K562 (cell line): ENCODE data around the gene TRAF3. TPM values are rescaled to one million over a fixed set of nuclear protein-coding genes. Genes with fewer than 3 reads are reported as not detected.

Experiments
- ATAC-seq: fragments of 200-7000 bp; cut with Tn5 transposase; 3 replicates; pipeline ENCODE4 v1.9.1; 2020; ENCODE audit warnings: moderate library complexity
- BruUV-seq: library from RNA; stranded (reverse); fragments of 400-500 nt; replicated peaks from 2 replicates; lab custom pipeline; 2021; lab: Mats Ljungman, UMichigan
- CTCF ChIA-PET: fragments of 300-600 bp; formaldehyde crosslinking; extraction: SDS; loops from one replicate; lab custom pipeline; 2021; ENCODE audit warnings: low intra/inter-chr PET ratio; lab: Yijun Ruan, JAX
- POLR2A ChIA-PET: fragments of 300-600, 350-650 bp; sonication (Branson Sonifier 250); formaldehyde crosslinking; extraction: SDS; loops from one replicate; lab custom pipeline; 2021; ENCODE audit warnings: antibody characterized with exemption, inconsistent platforms; lab: Yijun Ruan, JAX
- DNase-seq, 4 experiments: peaks; one replicate each; pipeline versions ENCODE4 v3.0.0 to v3.0.0-alpha.2; 2011 to 2018; ENCODE audit warnings: low spot score in 3 of 4, mixed read lengths in 3 of 4; ENCODE audit errors: extremely low read depth in 1 of 4
- FAIRE-seq: peaks from 2 replicates; lab custom pipeline; 2011; peaks lifted over from hg19 to GRCh38; lab: Jason Lieb, UNC
- H2AFZ ChIP-seq: 2 replicates; pipeline ENCODE4 v1.6.0; 2011; ENCODE audit warnings: low read depth, low read length, control low read depth, inconsistent platforms
- H3K27ac ChIP-seq: fragments of 200-600 bp; 3 replicates; pipeline ENCODE4 v1.8.0; 2011; ENCODE audit warnings: low read depth, mild to moderate bottlenecking, control low read depth, inconsistent platforms, low read length, moderate library complexity, mixed read lengths; ENCODE audit errors: extremely low read depth
- H3K27me3 ChIP-seq, 2 experiments: fragments of 300-600 bp in 1 of 2; 2 replicates in 1 of 2; 3 replicates in 1 of 2; pipeline versions ENCODE4 v1.6.0 to v1.8.0; 2011; ENCODE audit warnings: inconsistent platforms in 2 of 2, low read length in 2 of 2, mild to moderate bottlenecking in 1 of 2, mixed read lengths in 1 of 2, moderate library complexity in 1 of 2; ENCODE audit not compliant: control insufficient read depth in 2 of 2, insufficient read depth in 2 of 2
- H3K36me3 ChIP-seq: fragments of 300-600 bp; 3 replicates; pipeline ENCODE4 v1.8.0; 2011; ENCODE audit warnings: mild to moderate bottlenecking, low read length, inconsistent platforms; ENCODE audit not compliant: control insufficient read depth, insufficient read depth
- H3K4me1 ChIP-seq, 2 experiments: fragments of 200-600 bp in 1 of 2; replicated peaks in 1 of 2; 2 replicates in 1 of 2; 3 replicates in 1 of 2; pipeline versions ENCODE4 v1.5.1 to v1.8.0; 2011; ENCODE audit warnings: inconsistent platforms in 2 of 2, low read length in 2 of 2, mild to moderate bottlenecking in 1 of 2, mixed read lengths in 1 of 2, moderate library complexity in 1 of 2; ENCODE audit not compliant: control insufficient read depth in 2 of 2, insufficient read depth in 2 of 2
- H3K4me2 ChIP-seq: 2 replicates; pipeline ENCODE4 v1.6.1; 2011; ENCODE audit warnings: low read length, control low read depth, inconsistent platforms, mixed read lengths; ENCODE audit not compliant: insufficient read depth
- H3K4me3 ChIP-seq: fragments of 200-600 bp; sonication (generic), shearing (Covaris generic); 2 replicates; pipeline ENCODE4 v1.5.1; 2016; ENCODE audit warnings: control low read depth, inconsistent platforms
- H3K79me2 ChIP-seq: fragments of 200-600 bp; 3 replicates; pipeline ENCODE4 v1.8.0; 2011; ENCODE audit warnings: low read length, inconsistent platforms; ENCODE audit not compliant: control insufficient read depth, insufficient read depth
- H3K9ac ChIP-seq, 2 experiments: 2 replicates each; pipeline versions ENCODE4 v1.6.0 to v1.6.1; 2011; ENCODE audit warnings: low read depth in 2 of 2, low read length in 2 of 2, control low read depth in 1 of 2, inconsistent platforms in 1 of 2, mild to moderate bottlenecking in 1 of 2, mixed read lengths in 1 of 2; ENCODE audit not compliant: insufficient read depth in 1 of 2
- H3K9me1 ChIP-seq: one replicate; pipeline ENCODE4 v1.6.0; 2011; ENCODE audit warnings: inconsistent platforms, mild to moderate bottlenecking, low read length, moderate library complexity; ENCODE audit not compliant: control insufficient read depth, insufficient read depth
- H3K9me3 ChIP-seq: replicated peaks from 2 replicates; pipeline ENCODE4 v1.5.1; 2011; ENCODE audit warnings: low read depth, low read length, inconsistent platforms; ENCODE audit not compliant: control insufficient read depth, insufficient read depth
- H4K20me1 ChIP-seq: replicated peaks from 2 replicates; pipeline ENCODE4 v1.6.1; 2011; ENCODE audit warnings: low read length, inconsistent platforms, mixed read lengths; ENCODE audit not compliant: control insufficient read depth, insufficient read depth
- CBX1 ChIP-seq: sonication (generic); IDR thresholded peaks from 2 replicates; pipeline ENCODE4 v1.6.1; 2016; ENCODE audit warnings: antibody characterized with exemption, low read depth, mild to moderate bottlenecking
- CCAR2 ChIP-seq: fragments of 200-400 bp; formaldehyde crosslinking; IDR thresholded peaks from 2 replicates; pipeline ENCODE4 v1.6.1; 2017; ENCODE audit warnings: mild to moderate bottlenecking, low read depth, low read length
- CHAMP1 ChIP-seq: fragments of 450-650 bp; IDR thresholded peaks from 2 replicates; pipeline ENCODE4 v1.6.1; 2016; ENCODE audit warnings: mild to moderate bottlenecking
- FOS ChIP-seq: IDR thresholded peaks from 3 replicates; pipeline ENCODE4 v1.6.1; 2011; ENCODE audit not compliant: insufficient read length; ENCODE audit errors: extremely low read depth
- FOXP4 ChIP-seq: sonication (generic); formaldehyde crosslinking; IDR thresholded peaks from 2 replicates; pipeline ENCODE4 v1.8.0; 2022; ENCODE audit warnings: mild to moderate bottlenecking, missing genetic modification reagents, borderline replicate concordance
- GABPA ChIP-seq: fragments of 200-800 bp; sonication (Bioruptor generic); conservative IDR thresholded peaks from 2 replicates; pipeline ENCODE4 v1.6.1; 2016; ENCODE audit warnings: low read depth, missing genetic modification characterization, missing compliant biosample characterization
- GATAD2A ChIP-seq: fragments of 450-650 bp; IDR thresholded peaks from 2 replicates; pipeline ENCODE4 v1.6.1; 2017
- PCBP1 ChIP-seq: fragments of 200-400 bp; formaldehyde crosslinking; IDR thresholded peaks from 2 replicates; pipeline ENCODE4 v1.6.1; 2018; ENCODE audit warnings: mild to moderate bottlenecking, low read depth, low read length; ENCODE audit not compliant: poor library complexity, severe bottlenecking
- POU5F1 ChIP-seq: fragments of 150-350 bp; IDR thresholded peaks from 2 replicates; pipeline ENCODE4 v1.6.1; 2014; ENCODE audit warnings: borderline replicate concordance, low read length, low read depth, mild to moderate bottlenecking; ENCODE audit not compliant: partially characterized antibody
- RFX1 ChIP-seq: fragments of 450-650 bp; IDR thresholded peaks from 2 replicates; pipeline ENCODE4 v1.6.1; 2016; ENCODE audit warnings: mild to moderate bottlenecking, moderate library complexity
- ZNF263 ChIP-seq: sonication (generic); formaldehyde crosslinking; IDR thresholded peaks from 2 replicates; pipeline ENCODE4 v1.8.0; 2022; ENCODE audit warnings: mild to moderate bottlenecking, missing genetic modification reagents, borderline replicate concordance
- ZNF518B ChIP-seq: fragments of 250-450 bp; sonication (Bioruptor Pico); IDR thresholded peaks from 2 replicates; pipeline ENCODE4 v1.5.0; 2021; ENCODE audit warnings: mild to moderate bottlenecking, moderate library complexity
- WGBS: fragments of 100-300 bp; shearing (Covaris generic); methylation state at CpG from one replicate; pipeline ENCODE4 v1.1.6; 2016; ENCODE audit warnings: low coverage, mixed read lengths; ENCODE audit not compliant: insufficient coverage; ENCODE audit errors: missing lambda C conversion rate; 5-methylcytosine and 5-hydroxymethylcytosine counted together
- in situ Hi-C: fragments of 300-500 bp; cut with MboI; formaldehyde crosslinking; loops from 4 replicates; pipeline ENCODE4 v1.15.0; 2018; ENCODE audit warnings: inconsistent platforms, mixed read lengths
- intact Hi-C: fragments of 100-400 bp; cut with micrococcal nuclease; formaldehyde crosslinking; loops from 2 replicates; pipeline ENCODE4 v1.14.2; 2022
- polyA plus RNA-seq, 8 experiments: library from polyadenylated mRNA; depleted of rRNA in 4 of 8; stranded (reverse) in 5 of 8; unstranded in 3 of 8; fragments of >200 nt; fragmentation: Nextera tagmentation in 2 of 8; fragmentation: Illumina TruSeq in 1 of 8; extraction: Ambion mirVana in 2 of 8; extraction: Trizol in 1 of 8; gene quantifications; 2 replicates each; pipeline versions ENCODE4 v1.2.1 to v1.2.3, GENCODE V29; 2011 to 2014; ENCODE audit warnings: inconsistent platforms in 1 of 8, missing spikeins in 1 of 8
- total RNA-seq, 7 experiments: library from RNA; depleted of rRNA in 6 of 7; stranded (reverse); fragments of >200 nt in 6 of 7; fragmentation: Illumina TruSeq in 2 of 7; extraction: Trizol in 2 of 7; gene quantifications; 2 replicates each; pipeline versions ENCODE4 v1.2.1 to v1.2.3, GENCODE V29; 2011 to 2021; ENCODE audit warnings: low replicate concordance in 1 of 7

TRAF3 gene
- total and polyA plus RNA-seq, 9 of the 15 experiments (the other 6 are each of a cell fraction or from before 2014, with no cell fraction given), result 0.52 to 21.3 (median 9.9) TPM

- ATAC-seq, result no peak
- Histone ChIP-seq H3K9ac (no peak overlapping the region), H4K20me1 (no peaks in the 10 kb centered on the region), H3K4me2 (no peak overlapping the region), H3K27ac (no peak overlapping the region), H3K4me3 (no peak overlapping the region), H3K9me1 (no peaks in the 10 kb centered on the region), H3K27me3 (no peaks in the 10 kb centered on the region), H3K4me1 (no peaks in the 10 kb centered on the region; a peak in 1 of 5 replicates), H2AFZ (no peak overlapping the region), H3K79me2 (no peaks in the 10 kb centered on the region), H3K36me3 (peaks cover 3% of the 10 kb centered on the region; the same call in 1 of the 3 replicates), H3K9me3 (no peaks in the 10 kb centered on the region)
- intact Hi-C loops (no loop called here), in situ Hi-C loops (no loop called here)
- ChIA-PET CTCF (no interaction called here), POLR2A (interaction anchor here (0.7 kb wide), 2 partner anchors 442 to 727 kb away, joined by 3 read pairs; no protein-coding TSS in a partner anchor)
- BruUV-seq, result no TSS peak
- no peak for FAIRE-seq
- WGBS, result 79% methylated on average over 2 of the region's 2 CpGs
- no peak for DNase-seq
- TF ChIP-seq GABPA (tag), result no peak
- TF ChIP-seq POU5F1, result no peak
- TF ChIP-seq CCAR2, result no peak
- no peak for TF ChIP-seq ZNF518B (CRISPR knock-in tag)
- no peak for TF ChIP-seq FOXP4 (CRISPR knock-in tag)
- TF ChIP-seq CHAMP1, result no peak
- TF ChIP-seq GATAD2A, result no peak
- no peak for TF ChIP-seq CBX1
- no peak for TF ChIP-seq ZNF263 (CRISPR knock-in tag)
- TF ChIP-seq FOS, result no peak
- TF ChIP-seq PCBP1, result no peak
- no peak for TF ChIP-seq RFX1
Observed at GRCh38 chr14:102856179-102856578, 78.9 kb downstream of the TRAF3 start.
